CD8-positive, alpha-beta memory T cell (primary cell): Measurements from ENCODE around the gene SPIRE2. TPM values are rescaled to one million over a fixed set of nuclear protein-coding genes. Genes with fewer than 3 reads are reported as not detected.

Experiments
- CTCF ChIA-PET: fragments of 350-600 bp; sonication (Branson Sonifier 250); formaldehyde crosslinking; loops from one replicate; lab custom pipeline; 2021; ENCODE audit warnings: antibody characterized with exemption; lab: Charles Lee
- POLR2A ChIA-PET: fragments of 350-600 bp; sonication (Branson Sonifier 250); formaldehyde crosslinking; loops from one replicate; lab custom pipeline; 2021; ENCODE audit warnings: antibody characterized with exemption; lab: Charles Lee
- DNase-seq, 5 donors: peaks; one replicate each; pipeline versions ENCODE4 v3.0.0 to v3.0.0-alpha.2; 2020 to 2022; ENCODE audit warnings: mixed read lengths in 1 of 5
- H3K27ac ChIP-seq: one replicate; pipeline ENCODE4 v1.7.0; 2013; ENCODE audit warnings: low read depth, mild to moderate bottlenecking, low read length, moderate library complexity
- H3K27me3 ChIP-seq: 2 replicates; pipeline ENCODE4 v1.7.0; 2013; ENCODE audit warnings: low read length, mild to moderate bottlenecking; ENCODE audit not compliant: insufficient read depth, poor library complexity, severe bottlenecking
- H3K36me3 ChIP-seq: 2 replicates; pipeline ENCODE4 v1.7.0; 2013; ENCODE audit warnings: mild to moderate bottlenecking, low read length, moderate library complexity; ENCODE audit not compliant: insufficient read depth
- H3K4me1 ChIP-seq: 2 replicates; pipeline ENCODE4 v1.7.0; 2013; ENCODE audit warnings: mild to moderate bottlenecking, low read length, moderate library complexity; ENCODE audit not compliant: insufficient read depth
- H3K4me3 ChIP-seq: 2 replicates; pipeline ENCODE4 v1.7.0; 2013; ENCODE audit warnings: mild to moderate bottlenecking, low read length
- H3K9me3 ChIP-seq: 2 replicates; pipeline ENCODE4 v1.7.0; 2013; ENCODE audit warnings: mild to moderate bottlenecking, low read length
- H3K27ac Mint-ChIP-seq, 8 donors: one replicate each; pipeline ENCODE4 v1.8.0; 2020 to 2021; ENCODE audit warnings: mixed read lengths in 8 of 8, mild to moderate bottlenecking in 6 of 8, inconsistent platforms in 3 of 8, moderate library complexity in 3 of 8
- H3K27me3 Mint-ChIP-seq, 2 donors: one replicate each; pipeline ENCODE4 v1.8.0; 2020 to 2021; ENCODE audit warnings: mixed read lengths in 2 of 2, mild to moderate bottlenecking in 1 of 2, moderate library complexity in 1 of 2
- H3K36me3 Mint-ChIP-seq, 3 donors: one replicate each; pipeline ENCODE4 v1.8.0; 2020 to 2021; ENCODE audit warnings: mixed read lengths in 3 of 3, inconsistent platforms in 1 of 3, mild to moderate bottlenecking in 1 of 3
- H3K4me1 Mint-ChIP-seq, 3 donors: one replicate each; pipeline ENCODE4 v1.8.0; 2020 to 2021; ENCODE audit warnings: mixed read lengths in 3 of 3, inconsistent platforms in 1 of 3, mild to moderate bottlenecking in 1 of 3
- H3K4me3 Mint-ChIP-seq, 7 donors: one replicate each; pipeline ENCODE4 v1.8.0; 2020 to 2021; ENCODE audit warnings: mixed read lengths in 7 of 7, mild to moderate bottlenecking in 6 of 7, moderate library complexity in 4 of 7, inconsistent platforms in 2 of 7
- H3K9me3 Mint-ChIP-seq, 5 donors: one replicate each; pipeline ENCODE4 v1.8.0; 2020 to 2022; ENCODE audit warnings: mixed read lengths in 5 of 5, mild to moderate bottlenecking in 3 of 5, moderate library complexity in 2 of 5, inconsistent platforms in 1 of 5
- polyA plus RNA-seq: library from polyadenylated mRNA; unstranded; fragments of 300-500 nt; fragmentation: Illumina TruSeq; gene quantifications from one replicate; pipeline ENCODE4 v1.2.3, GENCODE V29; 2021
- total RNA-seq, 2 experiments: library from RNA; stranded (reverse); gene quantifications; one replicate each; pipeline ENCODE4 v1.2.3, GENCODE V29; 2021

SPIRE2 gene
- total and polyA plus RNA-seq, 3 experiments from 2014 or later: 0.18 to 1.4 (median 0.37) TPM

GRCh38 chr16:89855986-89856385 is 27.7 kb downstream of the SPIRE2 start:
- H3K27ac ChIP-seq: no peak overlapping the region
- peaks cover 6% of the 10 kb centered on the region for H3K4me1 ChIP-seq
- no peaks in the 10 kb centered on the region for H3K9me3 ChIP-seq
- Mint-ChIP-seq H3K4me1 (peaks cover 2 to 4% (median 4%) of the 10 kb centered on the region in 3 donors), H3K27me3 (peaks cover 0 to 3% of the 10 kb centered on the region in 2 donors), H3K36me3 (no peaks in the 10 kb centered on the region), H3K4me3 (no peak overlapping the region), H3K27ac (no peak overlapping the region), H3K9me3 (no peaks in the 10 kb centered on the region)
- H3K27me3 ChIP-seq: no peaks in the 10 kb centered on the region
- no peak for DNase-seq
- no peaks in the 10 kb centered on the region for H3K36me3 ChIP-seq
- CTCF ChIA-PET: interaction anchor here (9.9 kb wide), 1 partner anchor 157 kb away, joined by 111 read pairs; the partner anchor contains the start of gene SPATA2L
- no peak overlapping the region for H3K4me3 ChIP-seq
- POLR2A ChIA-PET: no interaction called here

- Mint-ChIP-seq H3K27me3 (peaks cover 0 to 3% of the 10 kb centered on the region in 2 donors), H3K36me3 (no peaks in the 10 kb centered on the region), H3K27ac (no peak overlapping the region), H3K9me3 (no peaks in the 10 kb centered on the region), H3K4me3 (peak overlapping the region in 1 of 7 donors; percentile 27), H3K4me1 (peaks cover 22 to 26% (median 25%) of the 10 kb centered on the region in 3 donors)
- Histone ChIP-seq H3K4me1 (peaks cover 26% of the 10 kb centered on the region), H3K27me3 (no peaks in the 10 kb centered on the region), H3K27ac (no peak overlapping the region), H3K4me3 (no peak overlapping the region), H3K9me3 (no peaks in the 10 kb centered on the region), H3K36me3 (no peaks in the 10 kb centered on the region)
- ChIA-PET CTCF (interaction anchor here (1.1 to 9.9 kb wide), 10 partner anchors 17 to 161 kb away, joined by 3 to 120 read pairs (median 11); partner anchors contain the start of gene SPATA2L), POLR2A (no interaction called here)
- DNase-seq: no peak
Observed at GRCh38 chr16:89858973-89859614, 30.8 kb downstream of the SPIRE2 start.

DNA sequence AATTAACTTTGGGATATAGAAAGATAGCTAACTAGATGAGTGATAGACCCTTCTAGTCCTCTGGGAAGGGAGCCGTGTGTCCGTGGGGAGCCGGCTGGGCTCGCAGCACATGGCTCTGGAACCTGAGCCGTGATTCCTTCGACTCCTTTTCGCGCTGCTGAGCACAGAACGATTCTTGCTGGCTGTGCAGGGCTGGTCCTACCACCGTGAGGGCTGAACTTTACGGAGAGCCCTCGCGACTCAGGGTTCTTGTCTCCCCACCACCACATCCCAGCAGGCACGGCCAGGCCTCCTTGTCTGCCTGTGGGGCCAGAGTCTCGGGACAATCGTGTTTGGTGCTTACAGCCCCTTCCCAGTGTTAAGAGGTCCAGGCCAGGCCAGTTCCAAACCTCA is 31.3 kb downstream of the SPIRE2 start:
- DNase-seq: no peak
- peaks cover 31% of the 10 kb centered on the region for H3K4me1 ChIP-seq
- ChIA-PET CTCF (interaction anchor here (1.0 to 9.9 kb wide), 14 partner anchors 12 to 161 kb away, joined by 3 to 120 read pairs (median 6); partner anchors contain the start of genes SPATA2L and TCF25), POLR2A (no interaction called here)
- H3K4me3 ChIP-seq: no peak overlapping the region
- Mint-ChIP-seq H3K4me1 (peaks cover 27 to 31% (median 31%) of the 10 kb centered on the region in 3 donors), H3K9me3 (no peaks in the 10 kb centered on the region), H3K36me3 (no peaks in the 10 kb centered on the region), H3K4me3 (no peak overlapping the region), H3K27ac (peak overlapping the region in 1 of 8 donors; percentile 43), H3K27me3 (peaks cover 0 to 3% of the 10 kb centered on the region in 2 donors)
- H3K27me3 ChIP-seq: no peaks in the 10 kb centered on the region
- H3K27ac ChIP-seq: no peak overlapping the region
- H3K36me3 ChIP-seq: no peaks in the 10 kb centered on the region
- H3K9me3 ChIP-seq: no peaks in the 10 kb centered on the region

DNA sequence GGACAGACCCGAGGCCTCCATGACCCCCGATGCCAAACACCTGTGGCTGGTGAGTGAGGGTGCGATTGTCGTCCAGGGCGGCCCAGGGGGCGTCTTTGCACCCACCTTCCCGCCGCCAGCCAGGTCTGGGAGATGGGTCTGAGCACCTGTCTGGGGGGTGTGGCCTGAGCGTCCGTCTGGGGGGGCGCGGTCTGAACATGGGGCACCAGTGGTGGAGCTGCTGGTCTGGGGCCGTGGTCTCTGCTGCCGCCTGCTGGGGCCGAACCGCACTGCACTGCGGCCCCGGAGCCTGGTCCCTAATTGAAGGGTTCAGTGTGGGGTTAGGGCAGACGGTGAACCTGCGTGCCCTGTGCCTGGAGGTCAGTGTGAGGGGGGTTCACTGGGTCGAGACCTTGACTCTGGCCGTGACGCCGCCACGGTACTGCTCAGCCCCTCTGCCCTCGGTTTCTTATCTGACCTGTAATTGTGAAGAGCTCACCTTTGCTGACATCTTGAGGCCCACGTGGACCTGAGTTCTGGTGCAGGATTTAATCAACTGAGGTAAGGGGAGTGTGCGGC is 32.6 kb downstream of the SPIRE2 start:
- Mint-ChIP-seq H3K4me1 (peaks cover 31 to 38% (median 38%) of the 10 kb centered on the region in 3 donors), H3K27ac (peak overlapping the region; percentile 6 to 83 (median 64))

GRCh38 chr16:89861648-89862047 is 33.4 kb downstream of the SPIRE2 start:
- no peaks in the 10 kb centered on the region for H3K9me3 ChIP-seq
- no peaks in the 10 kb centered on the region for H3K36me3 ChIP-seq
- H3K27ac Mint-ChIP-seq: peak overlapping the region in 1 of 8 donors; percentile 60
- no peaks in the 10 kb centered on the region for H3K36me3 Mint-ChIP-seq
- no peaks in the 10 kb centered on the region for H3K27me3 ChIP-seq
- ChIA-PET POLR2A (interaction anchor here (1.3 to 2.6 kb wide), 3 partner anchors 12 to 162 kb away, joined by 8 to 18 read pairs (median 9); partner anchors contain the start of gene TCF25), CTCF (interaction anchor here (0.6 to 9.9 kb wide), 22 partner anchors 10 to 163 kb away, joined by 3 to 120 read pairs (median 4); partner anchors contain the start of genes FANCA, SPATA2L and TCF25)
- no peak overlapping the region for H3K27ac ChIP-seq
- DNase-seq: no peak
- peaks cover 0 to 3% of the 10 kb centered on the region in 2 donors for H3K27me3 Mint-ChIP-seq
- H3K4me1 ChIP-seq: peaks cover 33% of the 10 kb centered on the region
- H3K4me3 Mint-ChIP-seq: peak overlapping the region in 1 of 7 donors; percentile 32
- H3K4me1 Mint-ChIP-seq: peaks cover 31 to 38% (median 38%) of the 10 kb centered on the region in 3 donors
- no peak overlapping the region for H3K4me3 ChIP-seq
- H3K9me3 Mint-ChIP-seq: no peaks in the 10 kb centered on the region

More for the DNA sequence above, 32.6 kb downstream of the SPIRE2 start:
- peaks cover 0 to 3% of the 10 kb centered on the region in 2 donors for H3K27me3 Mint-ChIP-seq
- Histone ChIP-seq H3K4me3 (no peak overlapping the region), H3K9me3 (no peaks in the 10 kb centered on the region), H3K27me3 (no peaks in the 10 kb centered on the region), H3K4me1 (peaks cover 33% of the 10 kb centered on the region), H3K36me3 (no peaks in the 10 kb centered on the region), H3K27ac (no peak overlapping the region)
- ChIA-PET POLR2A (interaction anchor here (0.7 to 1.3 kb wide), 3 partner anchors 13 to 161 kb away, joined by 8 to 9 read pairs (median 8); partner anchors contain the start of gene TCF25), CTCF (interaction anchor here (0.6 to 9.9 kb wide), 32 partner anchors 11 to 227 kb away, joined by 3 to 120 read pairs (median 4); partner anchors contain the start of genes FANCA, SPATA2L and TCF25)
- H3K9me3 Mint-ChIP-seq: no peaks in the 10 kb centered on the region
- DNase-seq: peak; percentile 69 to 82 (median 74)
- H3K4me3 Mint-ChIP-seq: peak overlapping the region in 4 of 7 donors; percentile 6 to 46 (median 26)
- H3K36me3 Mint-ChIP-seq: no peaks in the 10 kb centered on the region

DNA sequence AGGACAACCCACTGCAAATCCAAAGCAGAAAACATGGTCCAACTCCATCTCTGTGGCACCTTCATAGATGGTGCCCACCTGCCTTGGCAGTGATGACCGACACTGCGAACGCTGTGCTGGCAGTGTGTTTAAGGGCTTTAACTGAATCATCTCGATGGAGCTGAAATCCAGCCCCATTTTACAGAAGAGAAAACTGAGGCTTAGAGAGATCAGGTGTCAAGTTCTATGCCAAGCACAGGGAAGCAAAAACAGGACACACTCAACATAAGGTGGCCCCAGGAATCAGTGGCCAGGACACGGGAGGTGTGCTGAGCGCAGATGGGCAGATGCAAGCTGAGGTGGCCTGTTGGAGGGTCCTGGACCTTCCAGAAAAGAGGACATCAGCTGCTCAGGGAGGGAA is 34.5 kb downstream of the SPIRE2 start:
- Histone ChIP-seq H3K4me3 (no peak overlapping the region), H3K27ac (no peak overlapping the region), H3K4me1 (peaks cover 33% of the 10 kb centered on the region), H3K36me3 (no peaks in the 10 kb centered on the region), H3K9me3 (peaks cover 1% of the 10 kb centered on the region), H3K27me3 (no peaks in the 10 kb centered on the region)
- no peaks in the 10 kb centered on the region for H3K36me3 Mint-ChIP-seq
- peak overlapping the region in 6 of 8 donors; percentile 78 to 99 (median 91) for H3K27ac Mint-ChIP-seq
- ChIA-PET CTCF (interaction anchor here (0.7 to 9.9 kb wide), 4 partner anchors 17 to 164 kb away, joined by 3 to 120 read pairs (median 59); partner anchors contain the start of gene SPATA2L), POLR2A (interaction anchor here (2.6 kb wide), 1 partner anchor 11 kb away, joined by 18 read pairs; the partner anchor contains the start of gene TCF25)
- no peak for DNase-seq
- no peaks in the 10 kb centered on the region for H3K27me3 Mint-ChIP-seq
- H3K9me3 Mint-ChIP-seq: no peaks in the 10 kb centered on the region
- H3K4me3 Mint-ChIP-seq: peak overlapping the region in 6 of 7 donors; percentile 54 to 86 (median 68)
- H3K4me1 Mint-ChIP-seq: peaks cover 31 to 38% (median 38%) of the 10 kb centered on the region in 3 donors

DNA sequence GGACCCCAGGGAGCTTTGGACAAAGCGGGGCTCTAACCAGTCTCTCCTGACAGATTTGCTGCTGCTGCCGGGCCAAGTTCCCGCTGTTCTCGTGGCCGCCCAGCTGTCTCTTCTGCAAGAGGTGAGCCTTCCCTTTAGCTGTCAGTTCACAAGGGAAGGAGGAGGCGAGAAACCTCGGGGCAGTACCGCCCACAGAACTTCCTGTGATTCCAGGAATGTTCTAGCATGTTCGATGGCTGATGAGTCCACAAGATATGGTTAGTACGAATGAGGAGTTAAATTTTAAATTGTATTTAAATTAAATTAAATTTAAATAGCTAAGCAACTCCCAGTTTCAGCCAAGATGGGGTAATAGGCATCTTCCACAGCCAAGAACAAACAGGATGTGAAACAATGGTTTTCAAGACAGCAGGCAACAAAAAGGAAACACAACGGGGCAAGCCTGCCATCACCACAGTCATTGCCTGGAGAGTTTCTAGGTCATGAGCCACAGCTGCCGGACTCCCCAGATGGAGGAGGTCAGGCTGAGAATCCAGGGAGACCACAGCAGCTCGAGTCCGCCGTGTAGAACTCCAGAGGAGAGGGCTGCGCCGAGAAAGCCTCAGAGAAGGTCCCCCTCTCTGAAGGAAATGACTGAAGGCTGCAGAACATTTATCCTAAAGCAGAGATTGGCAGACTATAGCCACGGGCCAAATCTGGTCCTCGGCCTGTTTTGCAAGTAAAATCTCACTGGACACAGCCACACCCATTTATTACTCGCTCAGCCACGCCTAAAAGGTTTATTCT is 35.7 kb downstream of the SPIRE2 start:
- peak overlapping the region; percentile 60 for H3K4me3 ChIP-seq
- H3K27ac Mint-ChIP-seq: peak overlapping the region; percentile 78 to 99 (median 91)
- H3K36me3 ChIP-seq: no peaks in the 10 kb centered on the region
- H3K4me3 Mint-ChIP-seq: peak overlapping the region; percentile 54 to 86 (median 66)
- no peaks in the 10 kb centered on the region for H3K36me3 Mint-ChIP-seq
- ChIA-PET POLR2A (interaction anchor here (0.8 to 2.6 kb wide), 8 partner anchors 10 to 548 kb away, joined by 3 to 18 read pairs (median 4); partner anchors contain the start of genes FANCA, SPATA2L and TCF25), CTCF (interaction anchor here (0.7 to 9.9 kb wide), 9 partner anchors 9 to 165 kb away, joined by 3 to 120 read pairs (median 4); partner anchors contain the start of genes SPATA2L and TCF25)
- H3K9me3 ChIP-seq: peaks cover 7% of the 10 kb centered on the region
- H3K27ac ChIP-seq: peak overlapping the region; percentile 22
- no peaks in the 10 kb centered on the region for H3K27me3 Mint-ChIP-seq
- no peaks in the 10 kb centered on the region for H3K27me3 ChIP-seq
- H3K9me3 Mint-ChIP-seq: no peaks in the 10 kb centered on the region
- H3K4me1 Mint-ChIP-seq: peaks cover 31 to 38% (median 38%) of the 10 kb centered on the region in 3 donors
- peaks cover 33% of the 10 kb centered on the region for H3K4me1 ChIP-seq
- peak in 4 of 5 donors; percentile 40 to 60 (median 46) for DNase-seq
